GM12878 (cell line): ENCODE data around the gene UTP25. TPM values are rescaled to one million over a fixed set of nuclear protein-coding genes. Genes with fewer than 3 reads are reported as not detected.

Source experiments
- ATAC-seq: fragments of 200-7000 bp; cut with Tn5 transposase; 3 replicates; pipeline ENCODE4 v1.9.1; 2020; ENCODE audit warnings: mild to moderate bottlenecking, moderate library complexity
- BruUV-seq: library from RNA; stranded (reverse); fragments of 400-500 nt; replicated peaks from 2 replicates; lab custom pipeline; 2021; lab: Mats Ljungman, UMichigan
- CTCF ChIA-PET: fragments of 300-600 bp; sonication (Branson Sonifier 250); formaldehyde crosslinking; extraction: SDS; loops from one replicate; lab custom pipeline; 2021; ENCODE audit warnings: inconsistent platforms; lab: Yijun Ruan, JAX
- POLR2A ChIA-PET: fragments of 350-600 bp; formaldehyde crosslinking; extraction: SDS; loops from one replicate; lab custom pipeline; 2021; ENCODE audit warnings: inconsistent platforms; lab: Charles Lee
- RAD21 ChIA-PET: fragments of 300-600 bp; sonication (Branson Sonifier 250); formaldehyde crosslinking; loops from one replicate; lab custom pipeline; 2023; ENCODE audit warnings: antibody characterized with exemption; ENCODE audit not compliant: unreplicated experiment; lab: Charles Lee
- SMC1A ChIA-PET: fragments of 300-600 bp; sonication (Branson Sonifier 250); formaldehyde crosslinking; loops from one replicate; lab custom pipeline; 2023; ENCODE audit not compliant: unreplicated experiment, uncharacterized antibody; lab: Charles Lee
- DNase-seq: peaks from one replicate; pipeline ENCODE4 v3.0.0-alpha.2; 2011; ENCODE audit warnings: low read depth, low spot score
- FAIRE-seq: peaks from 3 replicates; lab custom pipeline; 2011; peaks lifted over from hg19 to GRCh38; lab: Jason Lieb, UNC
- H2AFZ ChIP-seq: 2 replicates; pipeline ENCODE4 v1.6.0; 2011; ENCODE audit warnings: low read depth, low read length, control low read depth; ENCODE audit not compliant: control insufficient read depth
- H3K27ac ChIP-seq: 2 replicates; pipeline ENCODE4 v1.5.1; 2011; ENCODE audit warnings: control low read depth; ENCODE audit not compliant: control insufficient read depth, insufficient read depth
- H3K27me3 ChIP-seq, 2 experiments: replicated peaks in 1 of 2; 2 replicates each; pipeline versions ENCODE4 v1.6.0 to v1.6.1; 2011; ENCODE audit warnings: low read length in 1 of 2; ENCODE audit not compliant: control insufficient read depth in 2 of 2, insufficient read depth in 2 of 2
- H3K36me3 ChIP-seq, 2 experiments: 2 replicates each; pipeline ENCODE4 v1.5.1; 2011; ENCODE audit warnings: low read length in 1 of 2; ENCODE audit not compliant: control insufficient read depth in 2 of 2, insufficient read depth in 2 of 2
- H3K4me1 ChIP-seq: 2 replicates; pipeline ENCODE4 v1.6.1; 2011; ENCODE audit warnings: mild to moderate bottlenecking, low read length, moderate library complexity, mixed read lengths; ENCODE audit not compliant: control insufficient read depth, insufficient read depth
- H3K4me2 ChIP-seq: 2 replicates; pipeline ENCODE4 v1.6.0; 2011; ENCODE audit warnings: control low read depth; ENCODE audit not compliant: control insufficient read depth, insufficient read depth
- H3K4me3 ChIP-seq: fragments of 200-600 bp; sonication (generic); 2 replicates; pipeline ENCODE4 v1.5.1; 2016
- H3K79me2 ChIP-seq: 2 replicates; pipeline ENCODE4 v1.6.0; 2011; ENCODE audit warnings: low read length; ENCODE audit not compliant: control insufficient read depth, insufficient read depth
- H3K9ac ChIP-seq: 2 replicates; pipeline ENCODE4 v1.8.0; 2011; ENCODE audit warnings: low read length, control low read depth, mixed read lengths; ENCODE audit not compliant: control insufficient read depth, insufficient read depth
- H3K9me3 ChIP-seq: replicated peaks from 3 replicates; pipeline ENCODE4 v1.5.1; 2011; ENCODE audit warnings: mild to moderate bottlenecking, low read length; ENCODE audit not compliant: control insufficient read depth, insufficient read depth
- H4K20me1 ChIP-seq: 2 replicates; pipeline ENCODE4 v1.6.0; 2011; ENCODE audit not compliant: control insufficient read depth, insufficient read depth
- BHLHE40 ChIP-seq, 2 experiments: fragments of 450-650 bp in 1 of 2; IDR thresholded peaks; 2 replicates each; pipeline ENCODE4 v1.6.1; 2011 to 2017; ENCODE audit warnings: low read depth in 2 of 2, borderline replicate concordance in 1 of 2, improper control_type of control experiment in 1 of 2, low read length in 1 of 2, mild to moderate bottlenecking in 1 of 2
- CBX5 ChIP-seq: sonication (generic); IDR thresholded peaks from 2 replicates; pipeline ENCODE4 v1.6.1; 2016; ENCODE audit warnings: low read depth, moderate library complexity, mild to moderate bottlenecking, inconsistent platforms
- CHD2 ChIP-seq: IDR thresholded peaks from 2 replicates; pipeline ENCODE4 v1.6.1; 2011; ENCODE audit warnings: low read depth, low read length, improper control_type of control experiment, borderline replicate concordance
- FOXK2 ChIP-seq: fragments of 450-650 bp; IDR thresholded peaks from 2 replicates; pipeline ENCODE4 v1.6.1; 2017; ENCODE audit warnings: mild to moderate bottlenecking, moderate library complexity
- FOXM1 ChIP-seq: IDR thresholded peaks from 2 replicates; pipeline ENCODE4 v1.6.1; 2012; ENCODE audit warnings: low read depth, mild to moderate bottlenecking, inconsistent platforms, low read length, moderate library complexity
- KLF5 ChIP-seq: fragments of 450-650 bp; IDR thresholded peaks from 2 replicates; pipeline ENCODE4 v1.6.1; 2014; ENCODE audit warnings: mild to moderate bottlenecking; ENCODE audit not compliant: partially characterized antibody
- MYC ChIP-seq: IDR thresholded peaks from 2 replicates; pipeline ENCODE4 v1.6.1; 2011; ENCODE audit warnings: mild to moderate bottlenecking, low read length, moderate library complexity, inconsistent platforms; ENCODE audit not compliant: insufficient read depth, insufficient replicate concordance, insufficient read length, severe bottlenecking
- RBBP5 ChIP-seq: fragments of 200-600 bp; sonication (generic); conservative IDR thresholded peaks from 2 replicates; pipeline ENCODE4 v1.6.1; 2016
- RELA ChIP-seq: fragments of 450-650 bp; IDR thresholded peaks from 2 replicates; pipeline ENCODE4 v1.8.0; 2014; ENCODE audit warnings: borderline replicate concordance; ENCODE audit not compliant: partially characterized antibody
- SKIL ChIP-seq: fragments of 450-650 bp; IDR thresholded peaks from 2 replicates; pipeline ENCODE4 v1.6.1; 2017; ENCODE audit warnings: mild to moderate bottlenecking, low read depth, inconsistent platforms; ENCODE audit not compliant: poor library complexity, severe bottlenecking
- STAT3 ChIP-seq: IDR thresholded peaks from 2 replicates; pipeline ENCODE4 v1.6.1; 2011; ENCODE audit warnings: low read depth, low read length, improper control_type of control experiment
- TAF1 ChIP-seq: IDR thresholded peaks from 2 replicates; pipeline ENCODE4 v1.6.1; 2011; ENCODE audit warnings: mild to moderate bottlenecking, low read depth, low read length, borderline replicate concordance
- WGBS: methylation state at CpG from one replicate; pipeline ENCODE4 v1.1.6; 2016; ENCODE audit warnings: low lambda C conversion rate; ENCODE audit not compliant: insufficient replicate concordance, insufficient coverage; ENCODE audit errors: missing lambda C conversion rate; 5-methylcytosine and 5-hydroxymethylcytosine counted together
- in situ Hi-C: fragments of 300-500 bp; cut with MboI; formaldehyde crosslinking; loops from 9 replicates; pipeline ENCODE4 v1.14.3; 2018; ENCODE audit warnings: mixed read lengths
- intact Hi-C: fragments of 100-400 bp; cut with micrococcal nuclease; formaldehyde crosslinking; loops from one replicate; pipeline ENCODE4 v1.14.2; 2022; ENCODE audit not compliant: unreplicated experiment
- polyA plus RNA-seq, 11 experiments: library from polyadenylated mRNA; depleted of rRNA in 4 of 11; unstranded in 6 of 11; stranded (reverse) in 5 of 11; fragments of >200 nt; fragmentation: Nextera tagmentation in 4 of 11; fragmentation: Illumina TruSeq in 1 of 11; extraction: Ambion mirVana in 4 of 11; extraction: Trizol in 1 of 11; gene quantifications; 1 replicate in 1 of 11; 2 replicates in 10 of 11; pipeline versions ENCODE4 v1.2.1 to v1.2.3, GENCODE V29; 2011 to 2016; ENCODE audit warnings: inconsistent platforms in 2 of 11, missing spikeins in 2 of 11, low read depth in 1 of 11
- total RNA-seq, 4 experiments: library from RNA; depleted of rRNA in 3 of 4; stranded (reverse); fragments of >200 nt in 3 of 4; fragmentation: Illumina TruSeq in 1 of 4; extraction: Trizol in 1 of 4; gene quantifications; 2 replicates each; pipeline versions ENCODE4 v1.2.1 to v1.2.3, GENCODE V29; 2013 to 2021
- TF ChIP-seq, protein P1 (sequence below): fragments of 450-650 bp; IDR thresholded peaks from 2 replicates; pipeline ENCODE4 v1.6.1; 2017; ENCODE audit warnings: borderline replicate concordance
- TF ChIP-seq, protein P2 (sequence below): fragments of 450-650 bp; IDR thresholded peaks from 2 replicates; pipeline ENCODE4 v1.6.1; 2018; ENCODE audit warnings: mild to moderate bottlenecking, low read depth, moderate library complexity; ENCODE audit not compliant: partially characterized antibody

The UTP25 gene
- total and polyA plus RNA-seq, 10 of the 15 experiments (the other 5 are each of a cell fraction or from before 2014, with no cell fraction given), result 3.0 to 13.3 (median 8.5) TPM

- TF ChIP-seq FOXM1 (no peak), KLF5 (no peak), BHLHE40 (IDR thresholded peaks at IDR 0.05; ENCODE audit: borderline replicate concordance in 1 of 2, low read depth in 2 of 2, low read length in 1 of 2) (no peak), TAF1 (no peak), CHD2 (no peak)
- TF ChIP-seq, protein P1, sequence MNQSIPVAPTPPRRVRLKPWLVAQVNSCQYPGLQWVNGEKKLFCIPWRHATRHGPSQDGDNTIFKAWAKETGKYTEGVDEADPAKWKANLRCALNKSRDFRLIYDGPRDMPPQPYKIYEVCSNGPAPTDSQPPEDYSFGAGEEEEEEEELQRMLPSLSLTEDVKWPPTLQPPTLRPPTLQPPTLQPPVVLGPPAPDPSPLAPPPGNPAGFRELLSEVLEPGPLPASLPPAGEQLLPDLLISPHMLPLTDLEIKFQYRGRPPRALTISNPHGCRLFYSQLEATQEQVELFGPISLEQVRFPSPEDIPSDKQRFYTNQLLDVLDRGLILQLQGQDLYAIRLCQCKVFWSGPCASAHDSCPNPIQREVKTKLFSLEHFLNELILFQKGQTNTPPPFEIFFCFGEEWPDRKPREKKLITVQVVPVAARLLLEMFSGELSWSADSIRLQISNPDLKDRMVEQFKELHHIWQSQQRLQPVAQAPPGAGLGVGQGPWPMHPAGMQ, result no peak
Measured at GRCh38 chr1:209881619-209882018, 53.8 kb downstream of the UTP25 start (continued).

DNA sequence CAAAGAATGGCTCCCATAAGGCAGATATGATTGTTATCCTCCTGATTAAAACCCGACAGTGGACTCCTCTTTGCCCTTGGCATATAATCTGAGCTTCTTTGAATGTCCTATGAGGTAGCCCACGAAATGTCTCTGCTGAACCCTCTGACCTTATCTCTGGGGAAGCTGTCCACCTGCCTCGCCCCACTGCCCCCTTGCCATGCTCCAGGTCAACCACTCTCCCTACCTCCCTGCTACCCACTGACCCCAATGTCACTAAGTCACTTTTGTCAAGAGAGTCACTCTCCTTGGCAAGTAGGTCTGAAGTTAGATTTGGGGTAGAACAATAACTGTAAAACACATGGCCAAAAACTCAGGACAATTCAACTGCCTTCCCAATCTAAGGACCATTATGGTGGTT lies 54.5 kb downstream of the UTP25 start:
- no peak for TF ChIP-seq RBBP5
- no peak for TF ChIP-seq CBX5
- no peak for TF ChIP-seq MYC
- no peak for TF ChIP-seq FOXK2
- TF ChIP-seq SKIL, result no peak
- no peak for TF ChIP-seq RELA
- TF ChIP-seq STAT3, result no peak
- TF ChIP-seq, protein P2, sequence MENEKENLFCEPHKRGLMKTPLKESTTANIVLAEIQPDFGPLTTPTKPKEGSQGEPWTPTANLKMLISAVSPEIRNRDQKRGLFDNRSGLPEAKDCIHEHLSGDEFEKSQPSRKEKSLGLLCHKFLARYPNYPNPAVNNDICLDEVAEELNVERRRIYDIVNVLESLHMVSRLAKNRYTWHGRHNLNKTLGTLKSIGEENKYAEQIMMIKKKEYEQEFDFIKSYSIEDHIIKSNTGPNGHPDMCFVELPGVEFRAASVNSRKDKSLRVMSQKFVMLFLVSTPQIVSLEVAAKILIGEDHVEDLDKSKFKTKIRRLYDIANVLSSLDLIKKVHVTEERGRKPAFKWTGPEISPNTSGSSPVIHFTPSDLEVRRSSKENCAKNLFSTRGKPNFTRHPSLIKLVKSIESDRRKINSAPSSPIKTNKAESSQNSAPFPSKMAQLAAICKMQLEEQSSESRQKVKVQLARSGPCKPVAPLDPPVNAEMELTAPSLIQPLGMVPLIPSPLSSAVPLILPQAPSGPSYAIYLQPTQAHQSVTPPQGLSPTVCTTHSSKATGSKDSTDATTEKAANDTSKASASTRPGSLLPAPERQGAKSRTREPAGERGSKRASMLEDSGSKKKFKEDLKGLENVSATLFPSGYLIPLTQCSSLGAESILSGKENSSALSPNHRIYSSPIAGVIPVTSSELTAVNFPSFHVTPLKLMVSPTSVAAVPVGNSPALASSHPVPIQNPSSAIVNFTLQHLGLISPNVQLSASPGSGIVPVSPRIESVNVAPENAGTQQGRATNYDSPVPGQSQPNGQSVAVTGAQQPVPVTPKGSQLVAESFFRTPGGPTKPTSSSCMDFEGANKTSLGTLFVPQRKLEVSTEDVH, result no peak
- TF ChIP-seq, all 136 proteins: peak for 0
- H3K4me2 ChIP-seq, result no peak overlapping the region
- H4K20me1 ChIP-seq, result no peaks in the 10 kb centered on the region
- no peak overlapping the region for H2AFZ ChIP-seq
- H3K4me3 ChIP-seq, result no peak overlapping the region
- WGBS, result 10% methylated on average over 3 of the region's 3 CpGs
- ATAC-seq (no peak), DNase-seq (no peak), FAIRE-seq (no peak)
- no peaks in the 10 kb centered on the region for H3K4me1 ChIP-seq
- no peaks in the 10 kb centered on the region for H3K79me2 ChIP-seq
- no peak overlapping the region for H3K27ac ChIP-seq
- BruUV-seq, result no TSS peak
- ChIA-PET POLR2A (no interaction called here), RAD21 (no interaction called here), CTCF (interaction anchor here (0.8 to 1.1 kb wide), 2 partner anchors 15 to 22 kb away, joined by 3 read pairs; no protein-coding TSS in a partner anchor), SMC1A (interaction anchor here (0.7 to 1.8 kb wide), 3 partner anchors 15 to 122 kb away, joined by 3 read pairs; no protein-coding TSS in a partner anchor)
- H3K27me3 ChIP-seq, result no peaks in the 10 kb centered on the region; a peak in 1 of 4 replicates
- intact Hi-C loops, result no loop called here
- H3K9me3 ChIP-seq, result no peaks in the 10 kb centered on the region
- H3K36me3 ChIP-seq, result no peaks in the 10 kb centered on the region
- H3K9ac ChIP-seq, result no peak overlapping the region
- in situ Hi-C loops, result no loop called here
